K562 (cell line): ENCODE measurements around the gene HADH. TPM values are rescaled to one million over a fixed set of nuclear protein-coding genes. Genes with fewer than 3 reads are reported as not detected.

Source experiments
- ARID2 ChIP-seq: fragments of 450-650 bp; IDR thresholded peaks from 2 replicates; pipeline ENCODE4 v1.6.1; 2017; ENCODE audit warnings: antibody characterized with exemption, mild to moderate bottlenecking
- CAMTA2 ChIP-seq: fragments of 250-450 bp; sonication (Bioruptor Pico); conservative IDR thresholded peaks from 2 replicates; pipeline ENCODE4 v1.5.1; 2022
- CEBPB ChIP-seq: fragments of 450-650 bp; IDR thresholded peaks from 2 replicates; pipeline ENCODE4 v1.6.1; 2016; ENCODE audit warnings: missing genetic modification characterization, missing compliant biosample characterization
- CEBPG ChIP-seq, 3 experiments: fragments of 200-800 bp in 1 of 3; sonication (Bioruptor generic) in 1 of 3; sonication (generic) in 1 of 3; formaldehyde crosslinking in 1 of 3; IDR thresholded peaks in 2 of 3; conservative IDR thresholded peaks in 1 of 3; 2 replicates each; pipeline versions ENCODE4 v1.6.1 to v1.8.0; 2016 to 2022; ENCODE audit warnings: missing compliant biosample characterization in 2 of 3, missing genetic modification characterization in 2 of 3, mild to moderate bottlenecking in 1 of 3, missing genetic modification reagents in 1 of 3
- DIDO1 ChIP-seq: fragments of 450-650 bp; IDR thresholded peaks from 2 replicates; pipeline ENCODE4 v1.6.1; 2016; ENCODE audit warnings: low read depth, missing biosample characterization, missing genetic modification characterization
- EP300 ChIP-seq: IDR thresholded peaks from 2 replicates; pipeline ENCODE4 v1.6.1; 2012; ENCODE audit warnings: low read length, improper control_type of control experiment
- HDAC2 ChIP-seq: fragments of 450-650 bp; IDR thresholded peaks from 2 replicates; pipeline ENCODE4 v1.6.1; 2016; ENCODE audit warnings: mild to moderate bottlenecking
- MAZ ChIP-seq, 2 experiments: fragments of 450-650 bp in 1 of 2; sonication (generic) in 1 of 2; formaldehyde crosslinking; IDR thresholded peaks in 1 of 2; conservative IDR thresholded peaks in 1 of 2; 2 replicates each; pipeline versions ENCODE4 v1.4.0 to v1.5.0; 2020; ENCODE audit warnings: mild to moderate bottlenecking in 1 of 2, missing genetic modification reagents in 1 of 2
- POLR2G ChIP-seq: fragments of 200-400 bp; formaldehyde crosslinking; IDR thresholded peaks from 2 replicates; pipeline ENCODE4 v1.6.1; 2017; ENCODE audit warnings: low read depth, mild to moderate bottlenecking, antibody characterized with exemption, low read length, moderate library complexity
- RCOR1 ChIP-seq, 2 experiments: IDR thresholded peaks; 2 replicates each; pipeline ENCODE4 v1.6.1; 2012; ENCODE audit warnings: low read depth in 2 of 2, low read length in 2 of 2, borderline replicate concordance in 1 of 2, improper control_type of control experiment in 1 of 2
- SIN3A ChIP-seq, 2 experiments: fragments of 150-350 bp in 1 of 2; IDR thresholded peaks; 2 replicates each; pipeline ENCODE4 v1.6.1; 2011 to 2016; ENCODE audit warnings: borderline replicate concordance in 2 of 2, low read depth in 2 of 2, low read length in 2 of 2, mild to moderate bottlenecking in 2 of 2, moderate library complexity in 2 of 2; ENCODE audit not compliant: control insufficient read depth in 1 of 2
- SMARCC2 ChIP-seq: fragments of 450-650 bp; IDR thresholded peaks from 2 replicates; pipeline ENCODE4 v1.6.1; 2017; ENCODE audit warnings: antibody characterized with exemption, moderate library complexity, mild to moderate bottlenecking, low read depth
- SNIP1 ChIP-seq: fragments of 450-650 bp; IDR thresholded peaks from 2 replicates; pipeline ENCODE4 v1.7.1; 2017; ENCODE audit warnings: low read depth, mild to moderate bottlenecking
- TAL1 ChIP-seq: fragments of 450-650 bp; IDR thresholded peaks from 2 replicates; pipeline ENCODE4 v1.6.1; 2016; ENCODE audit warnings: mild to moderate bottlenecking
- ZBTB7A ChIP-seq: IDR thresholded peaks from 2 replicates; pipeline ENCODE4 v1.6.1; 2011; ENCODE audit warnings: low read depth, mild to moderate bottlenecking, low read length, moderate library complexity, borderline replicate concordance; ENCODE audit not compliant: control insufficient read depth
- ZNF12 ChIP-seq: sonication (generic); formaldehyde crosslinking; IDR thresholded peaks from 2 replicates; pipeline ENCODE4 v1.4.0; 2020; ENCODE audit warnings: mild to moderate bottlenecking, missing genetic modification reagents
- ZNF41 ChIP-seq: fragments of 250-450 bp; sonication (Bioruptor Pico); conservative IDR thresholded peaks from 2 replicates; pipeline ENCODE4 v1.4.0; 2020; ENCODE audit warnings: mild to moderate bottlenecking
- ZNF507 ChIP-seq: conservative IDR thresholded peaks from 2 replicates; pipeline ENCODE4 v1.6.1; 2017; ENCODE audit warnings: missing genetic modification characterization, missing compliant biosample characterization
- ZNF695 ChIP-seq: fragments of 450-650 bp; formaldehyde crosslinking; IDR thresholded peaks from 2 replicates; pipeline ENCODE4 v1.4.0; 2020; ENCODE audit warnings: mild to moderate bottlenecking, moderate library complexity
- ZNF766 ChIP-seq: fragments of 200-800 bp; sonication (Bioruptor generic); conservative IDR thresholded peaks from 2 replicates; pipeline ENCODE4 v1.6.1; 2016; ENCODE audit warnings: missing genetic modification characterization, missing compliant biosample characterization
- polyA plus RNA-seq, 8 experiments: library from polyadenylated mRNA; depleted of rRNA in 4 of 8; stranded (reverse) in 5 of 8; unstranded in 3 of 8; fragments of >200 nt; fragmentation: Nextera tagmentation in 2 of 8; fragmentation: Illumina TruSeq in 1 of 8; extraction: Ambion mirVana in 2 of 8; extraction: Trizol in 1 of 8; gene quantifications; 2 replicates each; pipeline versions ENCODE4 v1.2.1 to v1.2.3, GENCODE V29; 2011 to 2014; ENCODE audit warnings: inconsistent platforms in 1 of 8, missing spikeins in 1 of 8
- total RNA-seq, 7 experiments: library from RNA; depleted of rRNA in 6 of 7; stranded (reverse); fragments of >200 nt in 6 of 7; fragmentation: Illumina TruSeq in 2 of 7; extraction: Trizol in 2 of 7; gene quantifications; 2 replicates each; pipeline versions ENCODE4 v1.2.1 to v1.2.3, GENCODE V29; 2011 to 2021; ENCODE audit warnings: low replicate concordance in 1 of 7
- TF ChIP-seq, protein P1 (sequence below), 2 experiments: fragments of 450-650 bp; conservative IDR thresholded peaks; 2 replicates each; pipeline ENCODE4 v1.6.1; 2017; ENCODE audit warnings: mild to moderate bottlenecking in 2 of 2, moderate library complexity in 2 of 2
- TF ChIP-seq, protein P2 (sequence below): fragments of 250-450 bp; sonication (Bioruptor Pico); IDR thresholded peaks from 2 replicates; pipeline ENCODE4 v1.8.0; 2021; ENCODE audit warnings: moderate library complexity, mild to moderate bottlenecking, inconsistent platforms
- TF ChIP-seq, protein P3 (sequence below): sonication (generic); formaldehyde crosslinking; IDR thresholded peaks from 2 replicates; pipeline ENCODE4 v1.8.1; 2022; ENCODE audit warnings: missing genetic modification reagents
- TF ChIP-seq, protein P4 (sequence below), 2 experiments: fragments of 450-650 bp in 1 of 2; sonication (generic) in 1 of 2; formaldehyde crosslinking in 1 of 2; IDR thresholded peaks in 1 of 2; conservative IDR thresholded peaks in 1 of 2; 2 replicates each; pipeline versions ENCODE4 v1.6.1 to v1.8.1; 2016 to 2023; ENCODE audit warnings: mild to moderate bottlenecking in 2 of 2, moderate library complexity in 2 of 2, inconsistent platforms in 1 of 2, missing genetic modification reagents in 1 of 2

HADH gene
- total and polyA plus RNA-seq, 9 of the 15 experiments (the other 6 are each of a cell fraction or from before 2014, with no cell fraction given), result 9.4 to 73.3 (median 32.8) TPM

DNA sequence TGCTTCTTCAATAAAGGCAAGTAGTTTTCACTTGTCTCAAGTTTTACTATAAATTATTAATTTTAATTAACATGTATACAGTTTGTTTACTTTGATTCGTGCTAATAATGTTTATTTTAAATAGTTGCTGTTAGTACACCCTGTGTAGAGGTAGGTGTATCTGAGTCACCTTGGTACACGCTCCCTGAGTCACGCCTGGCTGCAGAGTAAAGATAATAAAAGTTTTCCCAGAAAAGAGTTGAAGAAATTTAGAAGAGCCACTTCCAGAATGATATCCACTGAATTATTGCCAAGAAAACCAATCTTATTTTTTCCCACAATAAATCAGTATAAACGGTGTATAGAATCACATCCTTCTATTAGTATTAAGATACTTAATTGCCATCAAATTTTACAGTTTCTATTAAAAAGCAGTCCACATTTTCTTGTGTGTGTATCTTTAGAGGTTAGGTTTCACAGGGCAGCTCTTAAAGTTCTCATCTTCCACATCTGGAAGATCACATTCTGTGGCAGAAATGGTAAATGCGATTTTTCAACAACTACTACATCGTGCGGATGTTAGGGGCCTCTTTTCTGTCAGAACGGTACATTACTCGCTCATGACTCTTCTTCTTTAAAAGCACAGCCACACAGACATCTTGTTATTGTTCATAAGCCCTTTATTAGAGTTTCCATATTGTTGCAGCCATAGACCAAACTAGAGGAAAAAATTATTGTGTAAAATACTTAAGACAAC lies 55.4 kb downstream of the HADH start (continued):
- no peak for TF ChIP-seq CEBPG (CRISPR knock-in tag; IDR thresholded peaks at IDR 0.05)
- no peak for TF ChIP-seq CEBPG (tag; conservative IDR thresholded peaks at IDR 0.05 in 1 of 2, IDR thresholded peaks at IDR 0.05 in 1 of 2)
- TF ChIP-seq DIDO1, result no peak
- peak in 1 of 2 experiments; percentile 28; a peak in 1 of 4 replicates for TF ChIP-seq RCOR1 (IDR thresholded peaks at IDR 0.05; ENCODE audit: borderline replicate concordance in 1 of 2, low read depth in 2 of 2, low read length in 2 of 2)
- no peak for TF ChIP-seq CAMTA2 (CRISPR knock-in tag)
- TF ChIP-seq, protein P1, sequence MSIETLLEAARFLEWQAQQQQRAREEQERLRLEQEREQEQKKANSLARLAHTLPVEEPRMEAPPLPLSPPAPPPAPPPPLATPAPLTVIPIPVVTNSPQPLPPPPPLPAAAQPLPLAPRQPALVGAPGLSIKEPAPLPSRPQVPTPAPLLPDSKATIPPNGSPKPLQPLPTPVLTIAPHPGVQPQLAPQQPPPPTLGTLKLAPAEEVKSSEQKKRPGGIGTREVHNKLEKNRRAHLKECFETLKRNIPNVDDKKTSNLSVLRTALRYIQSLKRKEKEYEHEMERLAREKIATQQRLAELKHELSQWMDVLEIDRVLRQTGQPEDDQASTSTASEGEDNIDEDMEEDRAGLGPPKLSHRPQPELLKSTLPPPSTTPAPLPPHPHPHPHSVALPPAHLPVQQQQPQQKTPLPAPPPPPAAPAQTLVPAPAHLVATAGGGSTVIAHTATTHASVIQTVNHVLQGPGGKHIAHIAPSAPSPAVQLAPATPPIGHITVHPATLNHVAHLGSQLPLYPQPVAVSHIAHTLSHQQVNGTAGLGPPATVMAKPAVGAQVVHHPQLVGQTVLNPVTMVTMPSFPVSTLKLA (conservative IDR thresholded peaks at IDR 0.05), result 0 out of 4 replicates have a peak, but pooled peaks of 1 of the 2 experiments have one; percentile 20
- TF ChIP-seq, protein P2, sequence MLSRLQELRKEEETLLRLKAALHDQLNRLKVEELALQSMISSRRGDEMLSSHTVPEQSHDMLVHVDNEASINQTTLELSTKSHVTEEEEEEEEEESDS (CRISPR knock-in tag), result no peak
- TF ChIP-seq, protein P3, sequence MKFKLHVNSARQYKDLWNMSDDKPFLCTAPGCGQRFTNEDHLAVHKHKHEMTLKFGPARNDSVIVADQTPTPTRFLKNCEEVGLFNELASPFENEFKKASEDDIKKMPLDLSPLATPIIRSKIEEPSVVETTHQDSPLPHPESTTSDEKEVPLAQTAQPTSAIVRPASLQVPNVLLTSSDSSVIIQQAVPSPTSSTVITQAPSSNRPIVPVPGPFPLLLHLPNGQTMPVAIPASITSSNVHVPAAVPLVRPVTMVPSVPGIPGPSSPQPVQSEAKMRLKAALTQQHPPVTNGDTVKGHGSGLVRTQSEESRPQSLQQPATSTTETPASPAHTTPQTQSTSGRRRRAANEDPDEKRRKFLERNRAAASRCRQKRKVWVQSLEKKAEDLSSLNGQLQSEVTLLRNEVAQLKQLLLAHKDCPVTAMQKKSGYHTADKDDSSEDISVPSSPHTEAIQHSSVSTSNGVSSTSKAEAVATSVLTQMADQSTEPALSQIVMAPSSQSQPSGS (CRISPR knock-in tag), result no peak
- TF ChIP-seq ZNF12, result no peak
- TF ChIP-seq ZNF41 (CRISPR knock-in tag), result no peak
- no peak for TF ChIP-seq ZNF507 (tag)
- TF ChIP-seq HDAC2, result peak; percentile 51; the same call in 1 of the 2 replicates
- peak; percentile 82 for TF ChIP-seq SMARCC2
- peak; percentile 68 for TF ChIP-seq TAL1
- TF ChIP-seq EP300, result peak; percentile 79; the same call in 1 of the 2 replicates
- TF ChIP-seq ZBTB7A, result no peak
- no peak for TF ChIP-seq ZNF695
- TF ChIP-seq CEBPB (tag), result no peak
- no peak for TF ChIP-seq POLR2G
- no peak for TF ChIP-seq SIN3A (IDR thresholded peaks at IDR 0.05; ENCODE audit: borderline replicate concordance in 2 of 2, control insufficient read depth in 1 of 2, low read depth in 2 of 2, low read length in 2 of 2)
- no peak for TF ChIP-seq SNIP1
- no peak for TF ChIP-seq MAZ (CRISPR knock-in tag; conservative IDR thresholded peaks at IDR 0.05 in 1 of 2, IDR thresholded peaks at IDR 0.05 in 1 of 2)
- TF ChIP-seq ZNF766, result no peak
- TF ChIP-seq ARID2, result no peak
- TF ChIP-seq, protein P4, sequence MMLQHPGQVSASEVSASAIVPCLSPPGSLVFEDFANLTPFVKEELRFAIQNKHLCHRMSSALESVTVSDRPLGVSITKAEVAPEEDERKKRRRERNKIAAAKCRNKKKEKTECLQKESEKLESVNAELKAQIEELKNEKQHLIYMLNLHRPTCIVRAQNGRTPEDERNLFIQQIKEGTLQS (IDR thresholded peaks at IDR 0.05), result peak; percentile 81
- TF ChIP-seq, protein P4 (CRISPR knock-in tag; conservative IDR thresholded peaks at IDR 0.05), result no peak
